ENCODE results near the gene KRT77.
"Not testable (repeated sequence)": the region's sequence is repeated elsewhere in the genome, so short reads cannot be mapped to it uniquely, and the experiment has no call there.

The KRT77 gene

DNA sequence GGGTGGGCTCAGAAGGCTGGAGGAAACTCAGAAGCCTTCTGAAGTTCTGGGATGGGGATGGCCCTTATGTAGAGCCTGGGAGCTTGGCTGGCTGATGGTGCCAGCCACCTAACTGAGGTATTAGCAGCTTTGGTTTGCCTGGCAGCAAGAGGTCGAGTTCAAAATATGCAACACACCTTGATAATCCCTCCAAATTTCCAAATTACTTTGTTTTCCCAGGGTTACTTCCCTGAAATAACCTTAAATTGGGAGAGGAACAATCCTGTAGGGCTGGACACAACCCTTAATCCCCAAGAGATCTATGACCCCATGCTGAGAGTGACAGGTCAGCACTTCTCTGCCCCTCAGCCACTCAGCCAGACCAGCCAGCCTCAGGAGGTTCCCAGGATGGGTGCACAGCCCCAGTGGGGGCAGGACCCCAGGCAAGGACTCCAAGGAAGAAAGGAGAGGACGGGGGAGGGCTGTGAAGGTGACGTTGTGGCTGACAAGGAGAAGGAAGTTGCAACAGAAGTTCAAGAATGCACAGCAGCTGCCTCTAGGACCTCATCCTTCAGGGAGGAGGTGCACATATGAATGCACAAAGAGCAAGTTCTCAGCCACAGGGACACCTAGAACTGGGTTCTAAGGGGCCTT lies 18.6 kb upstream of the KRT77 start:
- DNase-seq: no peak

- no peak for DNase-seq
These were observed 17.1 kb upstream of the KRT77 start for GRCh38 chr12:52720365-52720886.

- no peak for DNase-seq
These were observed 12.7 kb upstream of the KRT77 start for GRCh38 chr12:52716061-52716460.

GRCh38 chr12:52715416-52715815 lies 12.1 kb upstream of the KRT77 start:
- no peak for DNase-seq

DNA sequence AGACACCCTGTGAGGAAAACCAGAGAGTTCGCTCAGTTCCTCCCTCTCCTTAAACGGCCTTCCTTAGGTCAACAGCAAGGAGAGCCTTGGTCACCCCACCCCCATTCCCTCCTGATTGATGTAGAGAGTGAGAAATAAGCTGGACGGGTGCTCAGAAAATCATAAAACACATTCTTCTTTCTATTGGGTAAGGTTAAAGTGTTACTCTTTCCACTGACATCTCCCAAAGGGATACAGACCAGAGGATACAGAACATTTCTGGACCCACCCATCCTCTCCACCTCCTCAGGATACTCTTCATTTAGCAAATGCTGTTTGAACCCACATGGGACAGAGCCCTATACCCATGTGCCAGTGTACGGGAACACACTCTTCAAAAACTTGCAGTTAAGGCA lies 11.6 kb upstream of the KRT77 start:
- DNase-seq: no peak

- DNase-seq: no peak
These were observed 10.9 kb upstream of the KRT77 start for GRCh38 chr12:52713960-52714886.

- DNase-seq: not testable (repeated sequence)
These were observed 8.8 kb upstream of the KRT77 start for GRCh38 chr12:52712122-52712521.

GRCh38 chr12:52710730-52711129 lies 7.4 kb upstream of the KRT77 start:
- peak; percentile 52 for DNase-seq

GRCh38 chr12:52708010-52708409 lies 4.7 kb upstream of the KRT77 start:
- peak; percentile 80 for DNase-seq

DNA sequence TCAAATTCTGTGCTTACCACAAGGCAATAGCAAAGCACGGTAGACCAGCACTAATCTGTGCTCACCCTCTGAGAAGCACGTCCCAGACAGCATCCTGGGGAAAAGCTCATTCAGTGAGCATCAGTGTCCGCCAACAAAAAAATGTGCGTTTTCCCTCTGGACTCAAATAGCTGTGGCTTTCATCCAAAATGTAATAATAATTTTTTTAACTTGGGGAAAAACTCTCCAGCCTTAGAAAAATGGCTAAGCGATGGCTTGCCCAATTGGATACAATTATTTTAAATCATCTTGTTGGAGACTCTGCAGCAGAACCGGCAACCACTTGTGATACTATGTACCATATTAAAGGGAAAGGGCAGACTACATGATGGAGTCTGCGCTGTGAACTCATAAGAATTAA lies 1.1 kb upstream of the KRT77 start:
- no peak for DNase-seq

DNA sequence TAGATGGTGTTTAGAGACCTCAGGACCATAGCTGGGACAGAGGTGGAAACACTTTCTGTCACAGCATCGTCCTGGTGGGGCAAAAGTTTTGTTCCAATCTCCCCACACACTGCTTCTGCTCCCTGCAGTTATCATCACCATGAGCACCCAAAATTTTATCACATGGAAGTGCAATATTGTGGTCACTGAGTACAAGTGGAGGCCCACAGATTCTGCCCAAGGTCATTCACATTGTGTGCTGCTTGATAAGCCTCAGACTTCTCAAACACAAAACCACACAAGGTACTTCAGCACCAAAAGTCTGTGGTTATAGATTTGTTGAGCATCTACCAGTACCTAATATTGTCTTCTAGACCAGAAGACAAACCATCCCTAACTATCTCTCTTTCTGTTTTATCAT lies 554 bp upstream of the KRT77 start:
- DNase-seq: peak; percentile 84

DNA sequence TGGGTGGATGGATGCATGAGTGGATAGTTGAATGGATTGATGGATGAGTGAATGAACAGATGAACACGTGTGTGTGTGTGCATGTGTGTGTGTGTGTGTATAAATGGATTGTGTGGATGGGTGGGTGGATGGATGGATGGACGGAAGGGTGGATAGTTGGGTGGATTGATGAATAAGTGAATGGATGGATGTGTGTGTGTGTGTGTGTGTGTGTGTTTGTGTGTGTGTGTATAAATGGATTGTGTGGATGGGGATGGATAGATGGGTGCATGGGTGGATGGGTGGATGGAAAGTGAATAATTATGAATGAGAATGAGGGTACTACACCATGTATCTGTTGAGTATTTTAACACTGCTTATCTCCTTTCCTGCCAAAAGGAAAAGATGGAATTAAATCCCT lies 986 bp downstream of the KRT77 start:
- no peak for DNase-seq

GRCh38 chr12:52701281-52701680 lies 2.0 kb downstream of the KRT77 start:
- DNase-seq: no peak

GRCh38 chr12:52699960-52700359 lies 3.4 kb downstream of the KRT77 start:
- DNase-seq: no peak

DNA sequence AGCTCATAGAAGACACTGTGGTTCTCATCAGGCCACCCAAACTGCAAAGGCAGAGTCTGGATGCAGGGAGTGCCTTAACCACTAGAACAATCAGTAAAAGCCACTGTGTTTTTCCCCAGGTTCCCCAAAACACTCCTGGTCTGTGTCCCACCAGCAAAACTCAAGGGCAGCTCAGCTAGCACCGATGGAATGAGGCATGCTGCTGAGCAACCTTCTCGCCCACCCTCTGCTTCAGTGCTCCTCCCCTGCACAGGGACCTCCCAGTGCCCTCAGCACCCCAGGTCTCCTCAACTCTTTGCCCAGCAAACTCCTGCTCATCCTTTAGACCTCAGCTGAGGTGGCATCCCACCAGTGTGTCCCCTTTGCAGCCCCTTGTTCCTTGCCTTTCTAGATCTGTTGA lies 4.0 kb downstream of the KRT77 start:
- no peak for DNase-seq

DNA sequence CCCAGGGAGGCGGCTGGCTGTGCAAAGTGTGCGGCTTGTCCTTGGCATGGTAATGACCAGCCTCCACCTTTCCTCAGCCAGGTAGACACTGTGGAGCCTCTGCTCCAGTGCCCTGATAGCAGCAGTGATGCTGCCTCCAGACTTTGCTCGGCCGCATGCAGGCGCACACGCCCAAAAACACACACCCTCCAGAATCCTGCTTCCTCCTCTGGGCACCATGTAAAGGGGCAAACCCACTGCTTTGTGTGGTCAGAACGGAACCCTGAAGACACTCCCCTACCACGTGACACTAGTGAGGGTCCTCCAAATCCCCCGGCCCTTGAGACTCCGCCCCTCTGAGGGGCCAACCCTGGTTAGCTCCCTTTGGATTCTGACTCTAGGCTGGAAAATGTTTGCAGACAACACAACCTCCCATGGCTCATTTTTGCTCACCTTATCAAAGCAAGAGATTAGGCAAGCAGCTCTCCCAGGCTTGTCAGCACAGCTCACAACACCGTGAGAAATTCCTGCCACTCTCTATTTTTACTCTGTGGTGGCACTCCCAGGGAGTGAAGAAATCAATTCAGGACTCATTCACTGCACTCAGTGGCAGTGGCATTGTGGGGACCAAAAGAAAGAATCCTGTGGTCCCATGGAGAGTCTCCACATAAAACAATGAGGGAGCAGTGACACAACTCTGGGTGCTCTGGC lies 4.5 kb downstream of the KRT77 start:
- DNase-seq: no peak

- DNase-seq: no peak
These were observed 6.2 kb downstream of the KRT77 start for GRCh38 chr12:52697058-52697582.

DNA sequence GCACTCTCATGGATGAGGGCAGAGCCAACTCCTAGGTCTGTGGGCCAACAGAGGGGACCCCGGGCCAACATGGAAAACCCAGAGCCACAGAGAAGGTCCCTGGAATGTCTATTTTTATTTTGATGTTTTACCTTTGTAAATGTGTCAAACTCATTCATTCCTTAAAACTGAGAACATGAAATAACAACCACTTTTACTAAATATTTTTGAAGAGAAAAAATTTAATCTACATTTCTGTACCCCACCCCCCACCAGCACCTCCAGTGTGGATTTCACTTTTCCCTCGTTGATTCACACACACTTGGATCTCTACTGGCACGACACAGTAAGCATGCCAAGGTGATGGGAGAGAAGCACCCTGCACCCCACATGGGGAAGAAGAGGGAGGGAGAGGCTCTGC lies 6.7 kb downstream of the KRT77 start:
- DNase-seq: no peak

DNA sequence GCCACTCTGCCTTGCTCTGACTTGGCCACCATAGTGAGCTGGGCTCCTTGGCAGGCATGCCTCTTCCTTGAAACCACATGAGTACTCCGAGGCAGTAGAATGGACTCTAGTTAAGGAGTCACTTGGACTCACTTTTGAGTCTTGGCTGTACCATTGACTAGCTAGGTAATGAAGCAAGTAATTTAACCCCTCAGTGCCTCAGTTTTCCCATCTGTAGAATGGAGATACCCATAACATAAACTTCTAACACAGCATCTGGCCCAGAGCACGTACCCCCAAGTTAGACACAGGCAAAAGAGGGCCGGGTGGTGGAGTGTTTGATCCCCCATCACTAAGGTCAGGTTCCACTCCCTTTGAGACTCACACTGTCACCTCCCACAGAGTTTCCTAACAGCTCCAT lies 8.3 kb downstream of the KRT77 start:
- no peak for DNase-seq

DNA sequence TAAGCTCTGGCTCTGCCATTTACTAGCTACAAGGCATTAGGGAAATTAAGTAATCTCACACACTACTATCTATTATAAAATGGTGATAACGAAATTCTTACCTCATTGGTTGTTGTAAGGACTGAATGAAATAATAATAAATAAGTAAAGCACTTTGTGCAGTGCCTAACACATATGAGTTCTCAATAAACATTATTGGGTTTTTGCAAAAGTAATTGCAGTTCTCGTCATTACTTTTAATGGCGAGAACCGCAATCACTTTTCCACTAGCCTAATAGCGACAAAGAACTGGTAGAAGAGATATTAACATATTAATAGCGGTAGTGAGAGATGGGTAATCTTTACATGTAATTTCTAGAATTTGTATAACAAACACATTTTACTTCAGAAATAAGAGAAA lies 9.2 kb downstream of the KRT77 start:
- no peak for DNase-seq

GRCh38 chr12:52693261-52693660 lies 10.1 kb downstream of the KRT77 start:
- no peak for DNase-seq

DNA sequence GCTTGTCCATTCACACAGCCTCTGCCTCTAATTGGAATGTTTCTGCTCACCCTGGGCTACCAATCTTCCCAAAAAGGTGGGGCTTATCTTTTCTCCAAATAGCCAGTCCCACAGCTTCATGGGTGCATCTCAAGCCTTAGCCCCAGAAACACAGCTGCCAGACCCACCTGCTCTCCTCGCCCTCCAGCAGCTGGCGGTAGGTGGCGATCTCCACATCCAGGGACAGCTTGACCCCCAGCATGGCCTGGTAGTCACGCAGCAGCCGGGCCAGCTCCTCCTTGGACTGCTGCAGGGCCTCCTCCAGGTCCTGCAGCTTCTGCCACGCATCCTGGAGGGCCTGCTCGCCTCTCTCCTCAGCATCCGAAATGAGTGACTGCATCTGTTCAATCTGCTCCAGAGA lies 11.1 kb downstream of the KRT77 start:
- peak; percentile 17 for DNase-seq

DNA sequence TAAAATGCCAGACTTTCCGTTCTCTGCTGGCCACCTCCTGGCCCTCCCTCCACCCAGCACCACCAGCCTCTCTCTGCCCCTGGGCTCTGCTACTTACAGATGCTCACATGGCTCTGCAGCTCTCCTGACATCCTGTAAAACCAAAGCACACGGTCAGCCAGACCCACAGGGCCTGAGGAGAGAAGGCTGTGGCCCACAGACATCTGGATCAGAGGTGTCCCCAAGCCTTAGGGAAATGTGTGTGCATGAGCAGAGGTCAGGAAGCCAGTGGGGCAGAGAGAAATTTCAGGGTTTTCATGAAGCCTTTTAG lies 11.5 kb downstream of the KRT77 start:
- DNase-seq: no peak

All from OCI-M1 (cell line).